GM21619 (cell line): ENCODE measurements around the gene USP3.

Source experiments
- ATAC-seq: cut with Tn5 transposase; IDR thresholded peaks from one replicate; pipeline ENCODE4 v1.9.1; 2021; ENCODE audit not compliant: unreplicated experiment

Gene USP3

GRCh38 chr15:63582179-63582578 lies 77.8 kb downstream of the USP3 start:
- ATAC-seq = no peak

- ATAC-seq = no peak
Measured at GRCh38 chr15:63582718-63583426, 78.5 kb downstream of the USP3 start.

- ATAC-seq = no peak
Measured at GRCh38 chr15:63586790-63587189, 82.4 kb downstream of the USP3 start.

- ATAC-seq = no peak
Measured at GRCh38 chr15:63587527-63587926, 83.1 kb downstream of the USP3 start.

GRCh38 chr15:63588826-63589225 lies 84.4 kb downstream of the USP3 start:
- no peak for ATAC-seq

- no peak for ATAC-seq
Measured at GRCh38 chr15:63593705-63594671, 89.6 kb downstream of the USP3 start.

GRCh38 chr15:63595065-63595464 lies 90.7 kb downstream of the USP3 start:
- no peak for ATAC-seq

- ATAC-seq = no peak
Measured at GRCh38 chr15:63595688-63596087, 91.3 kb downstream of the USP3 start.

- no peak for ATAC-seq
Measured at GRCh38 chr15:63596676-63597037, 92.3 kb downstream of the USP3 start.

GRCh38 chr15:63597038-63597790 lies 92.8 kb downstream of the USP3 start, which contains the start of gene FBXL22:
TSS of gene FBXL22 (plus strand) at chr15:63597387. CDS start at chr15:63597393, 6 bp downstream.
- ATAC-seq = no peak

GRCh38 chr15:63597821-63598220 lies 93.4 kb downstream of the USP3 start:
- no peak for ATAC-seq

GRCh38 chr15:63598473-63599400 lies 94.3 kb downstream of the USP3 start:
- no peak for ATAC-seq

GRCh38 chr15:63599401-63600000 lies 95.1 kb downstream of the USP3 start:
- no peak for ATAC-seq

GRCh38 chr15:63600001-63600615 lies 95.7 kb downstream of the USP3 start:
- peak; percentile 12 for ATAC-seq

GRCh38 chr15:63600616-63601025 lies 96.2 kb downstream of the USP3 start:
- peak; percentile 63 for ATAC-seq

- ATAC-seq = peak; percentile 14
Measured at GRCh38 chr15:63601026-63601703, 96.8 kb downstream of the USP3 start.

GRCh38 chr15:63601704-63602185 lies 97.4 kb downstream of the USP3 start:
- ATAC-seq = no peak

- no peak for ATAC-seq
Measured at GRCh38 chr15:63602595-63602994, 98.2 kb downstream of the USP3 start.

GRCh38 chr15:63603516-63603915 lies 99.1 kb downstream of the USP3 start:
- no peak for ATAC-seq
